PC-3 (cell line): ENCODE data around the gene TECPR2. TPM values are rescaled to one million over a fixed set of nuclear protein-coding genes. Genes with fewer than 3 reads are reported as not detected.

Source experiments
- ATAC-seq: fragments of 200-7000 bp; cut with Tn5 transposase; 2 replicates; pipeline ENCODE4 v1.9.1; 2020; ENCODE audit warnings: mild to moderate bottlenecking, moderate library complexity
- BruUV-seq: library from RNA; stranded (reverse); fragments of 400-500 nt; replicated peaks from 2 replicates; lab custom pipeline; 2021; lab: Mats Ljungman, UMichigan
- CTCF ChIA-PET: fragments of 300-600 bp; sonication (Branson Sonifier 250); formaldehyde crosslinking; loops from one replicate; lab custom pipeline; 2022; ENCODE audit warnings: antibody characterized with exemption; lab: Charles Lee
- POLR2A ChIA-PET: fragments of 300-600 bp; sonication (Branson Sonifier 250); formaldehyde crosslinking; loops from one replicate; lab custom pipeline; 2022; ENCODE audit warnings: antibody characterized with exemption; ENCODE audit not compliant: unreplicated experiment; lab: Charles Lee
- DNase-seq: peaks from one replicate; pipeline ENCODE4 v3.0.0-alpha.2; 2015
- H2AFZ ChIP-seq: fragments of 300-600 bp; sonication (generic); 2 replicates; pipeline ENCODE4 v1.6.0; 2016; ENCODE audit warnings: antibody characterized with exemption, low read length
- H3F3A ChIP-seq: fragments of 300-600 bp; sonication (generic); one replicate; pipeline ENCODE4 v1.6.0; 2017; ENCODE audit warnings: antibody characterized with exemption, low read length, control low read depth, mild to moderate bottlenecking; ENCODE audit not compliant: unreplicated experiment
- H3K27ac ChIP-seq: fragments of 300-600 bp; sonication (generic); 2 replicates; pipeline ENCODE4 v1.5.1; 2016; ENCODE audit warnings: mild to moderate bottlenecking, low read length
- H3K27me3 ChIP-seq: fragments of 300-600 bp; sonication (generic); 2 replicates; pipeline ENCODE4 v1.6.1; 2016; ENCODE audit warnings: low read length, mixed read lengths
- H3K36me3 ChIP-seq: fragments of 300-600 bp; sonication (generic); 2 replicates; pipeline ENCODE4 v1.6.1; 2016; ENCODE audit warnings: low read depth, mixed run types, low read length, mixed read lengths
- H3K4me1 ChIP-seq: fragments of 300-600 bp; sonication (generic); 2 replicates; pipeline ENCODE4 v1.5.1; 2016; ENCODE audit warnings: low read length; ENCODE audit not compliant: insufficient read depth
- H3K4me2 ChIP-seq: fragments of 300-600 bp; sonication (generic); 2 replicates; pipeline ENCODE4 v1.6.0; 2016; ENCODE audit warnings: low read length
- H3K4me3 ChIP-seq: fragments of 300-600 bp; sonication (generic); 2 replicates; pipeline ENCODE4 v1.5.1; 2016; ENCODE audit warnings: mild to moderate bottlenecking, low read length, mixed read lengths
- H3K79me2 ChIP-seq: fragments of 300-600 bp; sonication (generic); 2 replicates; pipeline ENCODE4 v1.6.1; 2017; ENCODE audit warnings: low read length, mixed read lengths
- H3K9ac ChIP-seq: fragments of 300-600 bp; sonication (generic); 2 replicates; pipeline ENCODE4 v1.6.0; 2016; ENCODE audit warnings: mild to moderate bottlenecking, low read length
- H3K9me2 ChIP-seq: fragments of 300-600 bp; sonication (generic); replicated peaks from 2 replicates; pipeline ENCODE4 v1.6.1; 2016; ENCODE audit warnings: mixed run types, low read length, mixed read lengths
- H3K9me3 ChIP-seq: fragments of 300-600 bp; sonication (generic); 2 replicates; pipeline ENCODE4 v1.6.1; 2016; ENCODE audit warnings: low read length, mixed read lengths
- H4K20me1 ChIP-seq: fragments of 300-600 bp; sonication (generic); 2 replicates; pipeline ENCODE4 v1.6.1; 2016; ENCODE audit warnings: low read length, mixed read lengths
- CTCF ChIP-seq: fragments of 300-600 bp; sonication (generic); conservative IDR thresholded peaks from 2 replicates; pipeline ENCODE4 v1.5.1; 2017; ENCODE audit warnings: antibody characterized with exemption, low read depth, mild to moderate bottlenecking, low read length
- EZH2 ChIP-seq: fragments of 300-600 bp; sonication (generic); IDR thresholded peaks from one replicate; pipeline ENCODE4 v1.6.1; 2017; ENCODE audit warnings: antibody characterized with exemption, mild to moderate bottlenecking, low read length; ENCODE audit not compliant: unreplicated experiment
- EZH2phosphoT487 ChIP-seq: fragments of 300-600 bp; sonication (generic); IDR thresholded peaks from 2 replicates; pipeline ENCODE4 v1.6.1; 2018; ENCODE audit warnings: mild to moderate bottlenecking, antibody characterized with exemption, low read length, borderline replicate concordance
- intact Hi-C: fragments of 100-400 bp; cut with micrococcal nuclease; formaldehyde crosslinking; loops from 2 replicates; pipeline ENCODE4 v1.9.0; 2023
- total RNA-seq: library from RNA; depleted of rRNA; stranded (reverse); fragments of >200 nt; gene quantifications from 2 replicates; pipeline ENCODE4 v1.2.3, GENCODE V29; 2014

The TECPR2 gene
- total RNA-seq, 1 experiment from 2014 or later, result 15.7 TPM

DNA sequence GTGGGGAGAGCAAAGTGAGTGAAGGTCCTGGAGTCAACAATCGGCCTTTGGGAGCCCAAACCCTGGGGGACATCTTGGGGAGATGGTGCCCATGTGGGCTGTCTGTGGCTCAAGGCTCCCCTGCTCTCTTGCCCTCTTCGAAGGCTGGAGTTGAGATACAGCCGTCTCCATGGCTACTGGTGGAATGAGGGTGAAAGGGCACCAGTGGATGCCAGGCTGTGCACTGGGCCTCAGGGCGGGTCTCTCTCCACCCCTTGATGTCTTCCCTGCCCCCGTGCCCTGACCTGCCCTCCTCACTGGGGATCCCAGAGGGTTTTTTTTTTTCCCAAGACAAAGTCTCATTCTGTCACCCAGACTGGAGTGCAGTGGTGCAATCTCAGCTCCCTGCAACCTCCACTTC is 148.8 kb downstream of the TECPR2 start:
- intact Hi-C loops, result no loop called here
- ChIA-PET CTCF (no interaction called here), POLR2A (no interaction called here)
- no peak overlapping the region for H3K4me3 ChIP-seq
- no peak overlapping the region for H3K9ac ChIP-seq
- BruUV-seq, result no TSS peak
- no peaks in the 10 kb centered on the region for H3K9me2 ChIP-seq
- peaks cover 25% of the 10 kb centered on the region for H3K4me1 ChIP-seq
- H3K79me2 ChIP-seq, result peaks cover 6% of the 10 kb centered on the region; the same call in 1 of the 2 replicates
- no peaks in the 10 kb centered on the region for H3K27me3 ChIP-seq
- DNase-seq (no peak), ATAC-seq (no peak)
- H3K27ac ChIP-seq, result no peak overlapping the region
- no peaks in the 10 kb centered on the region for H3K9me3 ChIP-seq
- H2AFZ ChIP-seq, result no peak overlapping the region
- no peaks in the 10 kb centered on the region for H4K20me1 ChIP-seq
- TF ChIP-seq EZH2phosphoT487 (no peak), EZH2 (no peak), CTCF (no peak)
- H3K4me2 ChIP-seq, result no peak overlapping the region
- no peaks in the 10 kb centered on the region for H3K36me3 ChIP-seq
- H3F3A ChIP-seq, result no peaks in the 10 kb centered on the region

DNA sequence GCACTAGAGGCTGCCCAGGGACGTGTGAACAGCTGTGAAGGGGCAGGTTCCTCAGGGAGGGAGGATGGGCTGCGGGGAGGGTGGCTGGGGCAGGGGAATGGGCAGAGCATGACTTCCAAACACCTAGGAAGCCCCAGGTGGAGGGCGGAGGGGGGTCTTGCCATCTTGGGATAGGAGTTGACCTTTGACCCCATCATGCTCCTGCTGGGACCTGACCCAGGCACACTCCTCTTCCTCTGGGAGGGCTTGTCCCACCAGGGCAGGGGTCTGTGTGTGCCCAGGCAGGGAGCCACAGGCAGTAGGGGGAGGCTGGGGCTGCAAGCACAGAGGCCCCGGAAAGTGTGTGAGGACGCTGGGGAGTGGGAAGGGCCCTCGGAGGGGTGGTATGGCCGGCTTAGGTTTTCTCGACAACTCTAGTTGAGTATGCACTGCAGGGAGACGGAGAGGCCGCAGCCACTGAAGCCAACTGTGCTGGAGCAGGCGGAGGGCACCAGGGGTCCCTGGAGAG is 150.1 kb downstream of the TECPR2 start:
- ChIA-PET POLR2A (no interaction called here), CTCF (no interaction called here)
- BruUV-seq, result no TSS peak
- intact Hi-C loops, result no loop called here
- Histone ChIP-seq H3K27me3 (no peaks in the 10 kb centered on the region), H3K79me2 (peaks cover 6% of the 10 kb centered on the region; the same call in 1 of the 2 replicates), H3K4me3 (no peak overlapping the region), H3K4me2 (no peak overlapping the region), H3K9me3 (no peaks in the 10 kb centered on the region), H2AFZ (no peak overlapping the region), H3K9me2 (no peaks in the 10 kb centered on the region), H4K20me1 (no peaks in the 10 kb centered on the region), H3K4me1 (peaks cover 25% of the 10 kb centered on the region), H3K36me3 (no peaks in the 10 kb centered on the region), H3F3A (no peaks in the 10 kb centered on the region), H3K9ac (no peak overlapping the region), H3K27ac (no peak overlapping the region)
- ATAC-seq (no peak), DNase-seq (no peak)
- no peak for TF ChIP-seq CTCF
- TF ChIP-seq EZH2phosphoT487, result no peak
- no peak for TF ChIP-seq EZH2

- no peak for DNase-seq
- ChIA-PET CTCF (no interaction called here), POLR2A (no interaction called here)
- Histone ChIP-seq H3K27ac (no peak overlapping the region), H2AFZ (no peak overlapping the region), H3K9me3 (no peaks in the 10 kb centered on the region), H3F3A (no peaks in the 10 kb centered on the region), H4K20me1 (no peaks in the 10 kb centered on the region), H3K4me1 (peaks cover 14% of the 10 kb centered on the region), H3K9ac (no peak overlapping the region), H3K27me3 (no peaks in the 10 kb centered on the region), H3K9me2 (no peaks in the 10 kb centered on the region), H3K36me3 (no peaks in the 10 kb centered on the region), H3K4me3 (no peak overlapping the region), H3K4me2 (no peak overlapping the region), H3K79me2 (peaks cover under 1% of the 10 kb centered on the region; the same call in 1 of the 2 replicates)
- no TSS peak for BruUV-seq
- intact Hi-C loops, result no loop called here
- ATAC-seq, result no peak
- TF ChIP-seq EZH2, result no peak
- no peak for TF ChIP-seq CTCF
Measured at GRCh38 chr14:102513899-102514772, 151.4 kb downstream of the TECPR2 start.
